DMS153 treated with DMSO at 0.1 percent for 48 hours (cell line): ENCODE data around the gene SSTR3.
"Not testable (repeated sequence)": the region's sequence is repeated elsewhere in the genome, so short reads cannot be mapped to it uniquely, and the experiment has no call there.

Experiments used
- DNase-seq: peaks from one replicate; lab custom pipeline; 2025; ENCODE audit not compliant: unreplicated experiment; lab: John Stamatoyannopoulos, UW

SSTR3 gene

DNA sequence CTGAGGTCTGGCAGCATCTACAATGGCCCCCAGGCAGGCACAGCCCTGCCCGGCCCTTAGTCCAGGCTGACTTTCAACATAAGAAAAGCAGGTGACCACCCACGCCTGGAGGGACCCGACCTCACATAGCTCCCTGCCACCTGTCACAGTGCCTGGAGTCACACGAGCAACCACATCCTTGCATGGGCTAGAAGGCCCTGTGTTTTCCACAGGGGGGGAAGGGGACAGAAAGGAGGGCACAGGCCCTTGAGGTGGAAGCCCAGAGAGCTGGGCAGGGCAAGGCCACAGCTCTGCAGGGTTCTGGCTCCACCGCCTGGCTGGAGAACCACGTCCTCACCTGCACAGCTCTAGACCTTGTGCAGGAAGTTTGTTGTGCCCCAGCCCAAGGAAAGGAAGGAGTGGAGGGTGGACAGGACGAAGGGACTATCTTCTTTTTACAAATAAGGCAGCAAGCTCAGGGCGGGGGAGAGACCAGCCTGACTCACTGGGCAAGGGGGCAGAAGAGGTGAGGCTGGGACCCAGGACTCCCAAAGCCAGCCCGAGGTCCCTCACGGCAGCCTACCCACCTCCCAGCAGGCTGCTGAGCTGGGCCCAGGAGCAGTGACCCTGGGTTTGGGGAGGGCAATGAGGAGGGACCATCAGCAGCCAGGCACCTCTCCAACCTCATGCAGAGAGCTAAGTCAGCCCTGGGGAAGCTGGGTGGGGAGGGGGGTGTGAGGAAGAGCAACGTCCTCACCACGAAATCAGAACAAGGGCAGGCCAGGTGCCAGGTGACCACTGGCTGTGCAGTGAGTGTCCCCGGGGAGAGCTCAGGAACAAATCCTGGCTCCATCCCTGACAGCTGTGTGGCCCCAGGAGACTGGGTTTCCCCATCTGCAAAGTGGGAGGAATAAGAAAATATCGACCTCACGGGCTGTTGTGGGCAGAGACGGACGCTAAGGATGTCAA lies 28.6 kb downstream of the SSTR3 start:
- DNase-seq, result no peak

DNA sequence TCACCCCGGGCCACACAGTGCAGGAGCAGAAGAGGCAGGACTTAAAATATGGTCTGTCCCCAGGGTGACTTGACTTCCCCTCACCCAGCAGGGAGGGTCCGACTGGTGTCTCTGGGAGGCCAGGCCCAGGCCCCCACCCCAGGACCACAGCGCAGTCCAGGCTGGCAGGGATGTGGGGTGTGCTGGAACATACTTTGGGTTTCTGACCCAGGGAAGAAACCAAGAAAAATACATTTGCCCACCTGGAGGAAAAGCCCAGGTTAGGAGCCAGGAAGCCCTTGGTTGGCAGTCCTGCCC lies 29.4 kb downstream of the SSTR3 start:
- DNase-seq, result no peak

DNA sequence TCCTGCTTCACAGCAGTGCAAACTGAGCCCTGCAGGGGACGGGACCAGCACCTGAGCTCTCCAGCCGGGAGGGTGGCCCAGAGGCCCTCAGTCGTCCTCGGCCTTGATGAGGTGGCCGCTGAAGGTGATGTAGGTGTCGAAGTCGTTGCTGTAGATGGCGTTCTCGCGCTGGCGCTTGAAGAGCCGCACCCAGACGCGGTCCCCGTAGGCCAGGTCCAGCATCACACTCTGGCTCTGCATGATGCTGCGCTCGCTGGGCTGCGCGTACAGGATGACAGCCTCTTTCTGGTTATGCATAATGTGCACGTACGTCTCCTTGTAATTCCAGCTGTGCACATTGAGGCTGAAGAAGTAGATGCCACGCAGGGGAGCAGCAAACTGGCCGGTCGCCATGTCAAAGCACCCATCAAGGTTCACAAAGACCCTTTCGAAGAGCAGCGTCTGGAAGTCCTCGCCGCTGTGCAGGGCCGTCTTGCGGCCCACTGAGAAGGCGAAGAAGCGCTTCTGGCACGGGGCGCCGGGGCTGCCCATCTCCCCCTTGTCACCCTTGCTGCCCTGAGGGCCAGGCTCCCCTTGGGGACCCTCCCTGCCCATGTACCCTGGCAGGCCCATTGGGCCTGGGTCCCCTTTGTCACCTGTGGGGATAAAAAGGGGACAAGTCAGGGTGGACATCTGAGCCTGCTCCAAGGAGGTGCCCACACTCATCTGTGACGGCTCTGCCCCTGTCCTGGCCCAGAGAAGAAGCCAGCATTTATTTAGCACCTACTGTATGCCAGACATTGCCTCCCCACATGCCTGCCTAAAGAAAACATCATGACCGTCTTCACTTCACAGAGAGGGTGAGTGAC lies 30.0 kb downstream of the SSTR3 start:
- DNase-seq, result no peak

DNA sequence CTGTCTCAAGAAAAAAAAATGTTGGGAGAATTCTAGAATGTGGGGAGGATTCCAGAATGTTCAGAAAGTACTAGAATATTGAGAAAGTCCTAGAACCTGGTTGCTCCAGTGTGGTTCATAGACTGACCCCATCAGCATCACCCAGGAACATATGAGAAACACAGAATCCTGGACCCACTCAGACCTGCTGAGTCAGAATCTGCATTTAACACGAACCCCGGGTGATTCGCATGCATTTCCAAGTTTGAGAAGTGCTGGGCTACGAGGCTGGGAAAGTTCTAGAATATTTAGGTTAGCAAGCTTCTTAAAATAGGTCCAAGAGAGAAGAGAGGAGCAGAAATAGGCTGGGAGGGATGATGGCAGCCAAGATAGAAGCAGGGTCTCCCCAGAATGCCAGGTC lies 30.6 kb downstream of the SSTR3 start:
- no peak for DNase-seq

DNA sequence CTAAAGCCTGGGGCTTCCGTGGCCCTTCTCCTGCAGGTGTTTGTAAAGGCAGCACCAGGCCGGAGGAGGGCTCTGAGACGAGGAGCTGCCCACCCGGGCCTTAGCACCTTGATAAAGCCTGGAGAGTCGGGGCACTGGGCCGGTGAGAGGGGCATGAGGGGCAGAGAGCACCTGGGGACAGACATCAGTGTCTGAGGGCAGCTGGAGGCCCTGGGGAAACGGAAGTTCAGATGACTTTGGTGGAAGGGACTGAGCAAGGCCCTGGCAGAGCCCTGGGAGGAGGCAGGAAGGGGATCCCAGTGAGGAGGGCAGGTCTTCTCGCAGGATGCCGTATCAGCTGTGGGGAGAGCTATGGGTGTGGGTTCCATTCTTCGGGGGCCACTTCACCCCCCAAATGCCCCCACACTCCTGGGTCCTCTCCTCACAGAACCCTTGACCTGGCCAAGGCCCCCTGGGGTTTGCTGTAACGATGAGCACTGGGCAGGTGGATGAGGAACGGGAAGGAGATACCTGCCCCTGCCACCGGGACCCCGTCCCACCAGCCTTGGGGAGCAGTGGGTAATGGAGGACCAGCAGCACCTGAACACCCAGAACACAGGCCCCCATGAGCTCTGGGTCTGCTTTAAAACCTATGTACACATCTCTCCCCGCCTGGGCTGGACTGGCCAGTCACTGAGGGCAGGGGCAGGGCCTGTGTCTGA lies 31.6 kb downstream of the SSTR3 start:
- DNase-seq, result no peak

DNA sequence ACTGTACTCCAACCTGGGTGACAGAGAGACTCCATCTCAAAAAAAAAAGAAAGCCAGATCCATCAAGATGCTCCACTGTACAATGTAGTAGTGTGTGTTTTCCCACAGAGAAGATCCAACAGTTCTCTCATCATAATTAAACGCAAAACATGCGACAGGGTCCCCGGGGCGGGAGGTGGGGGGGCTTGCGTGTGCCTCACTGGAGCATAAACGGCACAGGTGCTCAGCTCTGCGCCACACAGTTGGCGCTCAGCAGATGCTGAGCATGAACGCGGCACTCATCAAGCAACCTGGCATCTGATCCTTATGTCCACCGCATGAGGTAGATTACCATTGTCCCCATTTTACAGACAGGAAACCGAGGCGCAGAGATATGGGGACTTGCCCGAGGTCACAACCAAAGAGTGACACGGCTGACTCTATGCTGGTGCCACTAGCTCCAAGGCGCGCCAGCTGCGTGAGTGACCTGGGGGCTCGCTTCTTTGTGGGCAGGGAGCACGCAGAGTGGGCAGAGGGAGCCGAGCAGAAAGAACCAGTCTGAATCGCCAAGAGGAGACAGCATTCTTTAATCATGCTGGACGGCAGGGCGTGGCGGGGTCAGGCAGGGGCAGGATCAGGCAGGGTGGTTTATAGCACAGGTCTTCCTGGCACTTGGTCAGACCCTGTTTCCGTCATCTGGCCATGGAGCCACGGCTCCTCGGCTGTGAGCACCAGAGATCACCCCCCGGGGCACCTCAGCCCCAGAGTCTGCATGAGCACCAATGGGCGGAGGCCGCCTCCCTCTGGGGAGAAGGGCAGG lies 32.5 kb downstream of the SSTR3 start:
- no peak for DNase-seq

DNA sequence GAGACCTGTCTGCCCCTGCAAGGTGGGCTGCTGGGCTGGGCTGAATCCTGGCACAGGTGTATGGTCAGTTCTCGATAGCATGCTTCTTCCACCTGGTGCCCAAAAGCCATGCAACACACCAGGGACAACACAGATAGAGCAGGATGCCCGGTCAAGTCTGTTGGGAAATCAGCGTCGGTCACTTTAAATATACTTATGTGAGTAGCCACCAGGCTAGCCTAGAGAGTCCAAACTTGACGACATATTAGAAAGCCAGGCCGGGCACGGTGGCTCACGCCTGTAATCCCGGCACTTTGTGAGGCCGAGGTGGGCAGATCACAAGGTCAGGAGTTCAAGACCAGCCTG lies 33.2 kb downstream of the SSTR3 start:
- DNase-seq, result no peak

DNA sequence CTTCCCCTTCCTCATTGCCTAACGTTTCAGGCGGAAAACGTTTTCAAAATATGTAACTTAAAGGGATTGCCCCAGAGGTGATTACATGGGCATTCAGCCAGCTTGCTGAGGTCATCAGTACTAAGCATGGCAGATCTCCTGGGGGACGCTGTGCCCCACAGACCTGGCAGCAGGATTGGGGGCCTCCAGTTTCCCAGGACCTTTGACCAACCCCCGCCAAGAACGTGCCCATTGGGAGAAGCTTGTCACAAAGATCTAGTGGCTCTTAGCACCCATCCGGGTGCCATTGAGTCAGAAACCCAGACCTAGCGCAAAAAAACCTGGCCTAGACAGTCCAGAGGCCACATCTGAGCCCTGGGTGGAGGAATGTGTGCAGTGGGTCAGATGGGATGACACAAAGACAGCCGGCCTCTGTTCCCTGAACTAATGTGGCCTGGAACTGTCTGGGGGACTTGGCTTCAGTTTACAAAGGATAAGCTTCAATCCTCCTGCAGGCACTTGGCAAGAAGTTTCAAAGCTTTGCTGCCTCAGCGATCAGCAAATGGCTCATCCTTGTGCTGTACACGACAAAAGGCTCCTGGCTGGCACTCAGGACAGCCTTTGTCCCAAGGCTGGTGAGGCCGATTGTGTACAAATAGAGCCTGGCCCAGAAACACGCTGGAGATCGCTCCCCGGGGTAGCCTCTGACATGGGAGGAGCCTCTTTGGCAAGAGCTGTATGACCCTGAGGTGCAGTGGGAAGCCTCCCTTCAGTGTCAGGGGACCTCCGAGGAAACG lies 33.7 kb downstream of the SSTR3 start:
- no peak for DNase-seq

DNA sequence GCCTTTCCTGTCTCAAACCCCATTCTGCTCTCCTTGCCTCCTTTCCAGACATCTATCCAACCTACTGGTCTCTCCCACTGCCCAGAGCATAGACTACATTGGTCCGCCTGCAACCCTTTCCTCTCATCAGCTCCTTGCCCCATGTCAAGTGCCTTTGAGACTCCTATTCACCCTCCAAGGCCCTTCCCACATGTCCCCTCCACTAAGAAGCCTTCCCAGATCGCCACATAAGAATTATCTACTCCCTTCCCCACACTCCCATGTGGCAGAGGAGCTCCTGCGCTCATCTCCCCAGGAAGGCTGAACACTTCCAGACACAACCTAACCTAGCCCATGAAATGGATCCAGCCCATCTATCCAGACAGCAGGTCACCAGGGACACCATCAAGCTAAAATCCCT lies 34.5 kb downstream of the SSTR3 start:
- DNase-seq, result no peak

DNA sequence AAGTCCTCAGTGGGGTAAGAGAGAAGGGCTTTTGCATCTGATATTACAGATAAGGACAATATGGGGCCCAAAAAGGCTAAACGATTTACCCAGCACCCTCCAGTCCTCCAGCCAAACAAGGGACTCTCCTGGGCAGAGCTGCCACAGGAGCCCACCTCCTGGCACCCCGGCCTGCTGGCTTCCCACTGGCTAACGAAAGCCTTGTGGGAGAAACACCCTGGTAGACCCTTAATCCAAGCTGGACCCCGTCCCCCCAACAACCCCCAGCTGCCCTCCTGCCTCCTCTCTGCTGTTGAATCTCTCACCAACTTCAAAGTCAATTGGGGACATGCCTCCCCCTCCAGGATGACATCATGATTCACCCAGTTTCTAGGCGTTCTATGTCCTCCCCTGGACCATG lies 35.1 kb downstream of the SSTR3 start:
- no peak for DNase-seq

DNA sequence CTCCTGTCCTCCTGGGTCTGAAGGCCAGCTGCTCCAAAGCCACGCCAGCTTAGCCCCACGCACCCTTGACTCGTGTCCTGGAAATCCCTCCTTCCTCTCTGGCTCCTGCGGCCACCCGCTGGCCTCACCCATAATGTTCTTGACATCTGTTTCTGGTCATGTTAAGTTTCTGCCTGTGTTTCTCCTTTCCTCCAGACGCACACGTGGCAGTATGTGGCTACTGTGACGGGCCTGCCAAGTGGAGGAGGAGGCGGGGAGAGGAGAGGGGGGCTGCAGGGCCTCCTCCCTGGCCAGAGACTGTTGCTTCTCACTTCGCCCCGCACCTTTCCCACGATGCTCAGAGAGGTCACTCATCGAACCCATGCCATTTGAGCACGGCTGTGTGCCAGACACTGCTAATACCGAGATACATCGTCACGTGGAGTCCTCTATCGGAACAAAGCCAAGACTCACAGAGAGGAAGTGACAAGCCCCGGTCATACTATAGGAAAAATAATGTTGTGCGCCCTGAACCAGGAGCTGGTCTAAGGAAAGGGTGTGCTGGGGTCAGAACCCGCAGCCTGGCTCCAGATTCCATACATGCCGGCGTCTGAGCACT lies 35.7 kb downstream of the SSTR3 start:
- no peak for DNase-seq

DNA sequence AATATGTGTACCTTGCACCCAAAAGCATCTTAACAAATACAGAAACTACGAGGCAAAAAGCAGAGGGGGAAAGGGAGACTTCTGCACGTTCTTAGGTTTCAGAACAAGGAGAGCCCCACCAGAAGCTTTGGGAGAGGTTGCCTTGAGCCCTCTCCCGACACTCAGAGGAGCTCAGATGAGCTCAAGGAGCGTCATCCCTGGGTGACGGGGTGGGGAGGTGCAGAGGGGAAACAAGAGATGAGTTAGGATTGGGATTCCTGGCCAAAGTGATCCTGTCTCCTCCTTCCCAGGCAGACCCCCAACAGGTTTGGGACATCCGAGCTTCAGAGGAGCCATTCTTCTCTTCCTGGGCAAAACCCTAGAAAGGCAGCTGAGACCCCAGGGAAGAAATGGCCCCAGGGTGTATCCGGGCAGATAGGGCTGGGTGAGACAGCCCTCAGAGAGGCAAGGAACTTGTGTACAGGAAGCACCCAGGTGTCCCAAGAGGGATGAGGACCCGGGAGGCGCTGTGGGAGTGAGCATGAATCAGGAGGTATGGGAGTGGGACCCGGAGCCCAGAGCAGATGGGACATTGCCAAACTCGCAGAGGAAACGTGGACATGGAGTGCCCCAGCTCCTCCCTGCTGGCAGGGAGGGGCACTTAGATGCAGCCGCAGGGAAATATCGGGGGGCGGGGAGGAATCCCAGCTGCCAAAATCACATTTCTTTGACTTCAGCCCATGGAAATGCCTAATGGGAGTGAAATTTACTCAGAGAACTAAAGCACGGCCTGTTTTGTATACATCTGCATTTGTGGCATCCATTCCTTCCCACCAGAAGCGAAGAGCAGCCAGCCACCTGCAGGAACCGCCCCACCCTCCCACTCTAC lies 36.6 kb downstream of the SSTR3 start:
- no peak for DNase-seq

DNA sequence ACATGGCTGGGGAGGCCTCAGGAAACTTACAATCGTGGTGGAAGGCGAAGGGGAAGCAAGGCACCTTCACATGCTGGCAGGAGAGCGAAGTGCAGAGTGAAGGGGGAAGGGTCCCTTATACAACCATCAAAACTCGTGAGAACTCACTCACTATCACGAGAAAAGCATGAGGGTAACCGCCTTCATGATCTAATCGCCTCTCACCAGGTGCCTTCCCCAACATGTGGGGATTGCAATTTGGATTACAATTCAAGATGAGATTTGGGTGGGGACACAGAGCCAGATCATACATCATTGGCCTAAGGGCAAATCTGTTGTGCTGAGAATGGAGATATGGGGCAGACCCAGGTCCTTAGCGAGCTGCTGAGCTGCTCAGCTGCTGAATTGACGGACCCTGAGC lies 37.3 kb downstream of the SSTR3 start:
- DNase-seq, result no peak

DNA sequence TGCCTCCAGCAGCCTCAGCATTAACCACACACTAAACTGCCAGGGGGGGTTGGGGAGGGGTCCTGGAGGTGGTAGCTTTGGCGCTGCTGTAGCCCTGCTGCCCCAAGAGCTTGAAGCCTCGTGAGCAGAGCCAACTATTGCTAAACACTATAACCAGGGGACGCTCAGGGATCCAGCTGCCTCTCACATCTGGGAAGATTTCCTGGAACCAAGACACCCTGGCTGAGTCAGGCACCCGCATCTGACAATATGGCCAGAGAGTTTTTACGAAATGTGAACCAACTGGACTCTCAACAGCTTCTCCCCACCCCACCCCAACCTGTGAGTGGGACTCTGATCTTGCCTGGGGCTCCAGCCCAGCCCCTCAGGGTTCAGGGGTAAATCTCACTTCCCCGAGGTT lies 38.6 kb downstream of the SSTR3 start:
- DNase-seq, result no peak

DNA sequence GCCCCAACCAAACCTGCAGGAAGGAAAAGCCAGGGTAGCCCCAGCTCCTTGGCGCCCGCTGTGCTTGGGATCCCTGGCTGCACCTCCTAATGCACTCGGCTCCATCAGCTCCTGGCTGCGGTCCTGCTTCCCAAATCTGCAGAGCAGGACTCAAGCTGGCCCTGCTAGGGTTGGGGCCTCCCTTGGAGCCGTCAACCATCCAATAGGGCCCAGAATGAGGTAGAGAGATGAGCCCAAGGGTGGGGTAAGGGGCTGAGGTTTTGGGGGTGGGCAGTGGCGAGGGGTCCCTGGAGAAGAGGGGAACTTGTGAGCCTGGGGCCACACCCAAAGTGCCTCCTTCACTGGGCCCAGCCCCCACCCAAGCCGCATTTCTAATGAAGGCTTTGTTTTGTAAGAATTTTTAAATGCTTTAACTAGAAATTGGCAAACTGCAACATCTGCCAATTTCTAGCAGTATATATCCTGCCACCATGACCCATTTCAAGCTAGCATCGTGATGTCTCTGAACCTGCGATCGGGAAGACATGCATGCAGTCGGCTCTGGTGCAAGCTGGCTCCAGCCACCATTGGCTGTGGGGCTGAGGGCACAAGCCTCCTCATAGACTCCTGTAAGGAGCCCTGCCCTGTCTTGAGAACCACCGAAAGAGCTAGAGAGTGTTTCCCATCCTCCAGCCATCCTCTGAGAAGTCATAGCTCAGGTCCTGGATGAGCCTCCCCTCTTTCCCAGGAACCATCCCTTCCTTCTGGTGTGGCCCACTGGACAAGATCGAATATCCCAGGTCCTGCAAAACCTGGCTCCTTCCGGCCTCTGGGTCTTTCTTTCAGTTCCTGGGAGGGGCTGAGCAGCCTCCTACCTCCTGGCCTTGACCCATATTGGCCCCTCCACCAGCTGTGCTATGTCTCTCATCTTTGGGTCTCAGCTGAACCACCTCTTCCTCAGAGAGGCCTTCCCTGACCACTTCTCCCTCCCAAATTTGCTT lies 39.7 kb downstream of the SSTR3 start:
- DNase-seq, result no peak

DNA sequence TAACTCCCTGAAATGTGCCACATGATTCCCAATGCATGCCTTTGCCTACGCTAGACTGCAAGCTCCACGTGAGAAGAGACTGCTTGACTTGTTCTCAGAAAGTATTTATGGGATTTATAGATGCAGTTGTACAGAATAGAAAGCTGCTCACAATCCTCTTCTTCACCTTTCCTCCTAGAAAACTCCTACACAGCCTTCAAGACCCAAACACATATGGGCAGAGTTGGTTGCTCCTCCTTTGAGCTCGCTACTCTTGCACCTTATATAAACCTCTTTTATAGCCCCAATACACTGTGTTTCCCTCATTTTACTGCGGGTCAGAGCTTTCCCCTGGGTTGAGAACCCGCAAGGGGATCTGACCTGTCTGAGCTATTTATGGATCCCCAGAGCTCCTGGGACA lies 40.6 kb downstream of the SSTR3 start:
- no peak for DNase-seq

DNA sequence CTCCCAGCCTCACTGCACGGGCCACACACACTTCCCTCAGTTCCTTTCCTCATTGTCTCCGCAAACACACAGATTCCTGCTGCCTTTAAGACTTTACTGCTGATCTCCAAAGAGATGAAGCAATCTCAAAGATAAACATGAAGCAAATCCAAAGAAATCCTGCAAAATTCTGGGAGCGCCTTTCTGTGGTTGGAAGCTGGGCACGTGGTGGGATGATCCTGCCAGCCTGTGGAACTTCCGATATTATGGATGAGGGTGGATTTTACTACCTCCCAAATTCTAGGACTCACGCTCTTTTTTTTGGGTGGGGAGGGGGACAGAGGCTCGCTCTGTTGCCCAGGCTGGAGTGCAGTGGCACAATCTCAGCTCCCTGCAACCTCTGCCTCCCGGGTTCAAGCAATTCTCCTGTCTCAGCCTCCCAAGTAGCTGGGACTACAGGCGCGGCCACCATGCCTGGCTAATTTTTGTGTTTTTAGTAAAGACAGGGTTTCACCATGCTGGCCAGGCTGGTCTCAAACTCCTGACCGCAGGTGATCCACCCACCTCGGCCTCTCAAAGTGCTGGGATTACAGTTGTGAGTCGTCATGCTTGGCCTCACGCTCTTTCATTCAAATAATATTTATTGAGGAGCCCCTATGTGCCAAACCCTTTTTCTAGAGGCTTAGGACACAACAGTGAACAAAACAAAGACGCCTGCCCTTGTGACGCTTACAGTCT lies 41.4 kb downstream of the SSTR3 start:
- DNase-seq, result not testable (repeated sequence)
